Glutamatergic neuron (in vitro differentiated cells): ENCODE measurements around the gene BCL2. TPM values are rescaled to one million over a fixed set of nuclear protein-coding genes. Genes with fewer than 3 reads are reported as not detected.

Experiments
- DNase-seq: peaks from one replicate; pipeline ENCODE4 v3.0.0; 2022
- H3K27ac Mint-ChIP-seq: one replicate; pipeline ENCODE4 v1.8.0; 2020; ENCODE audit warnings: mild to moderate bottlenecking, mixed read lengths, inconsistent platforms; ENCODE audit not compliant: unreplicated experiment
- H3K27me3 Mint-ChIP-seq: one replicate; pipeline ENCODE4 v1.8.0; 2020; ENCODE audit warnings: mild to moderate bottlenecking, moderate library complexity, mixed read lengths, inconsistent platforms; ENCODE audit not compliant: unreplicated experiment
- H3K36me3 Mint-ChIP-seq: one replicate; pipeline ENCODE4 v1.8.0; 2020; ENCODE audit warnings: mild to moderate bottlenecking, mixed read lengths, inconsistent platforms; ENCODE audit not compliant: unreplicated experiment
- H3K4me1 Mint-ChIP-seq: one replicate; pipeline ENCODE4 v1.8.0; 2020; ENCODE audit warnings: mild to moderate bottlenecking, low read depth, mixed read lengths, inconsistent platforms; ENCODE audit not compliant: unreplicated experiment
- H3K4me3 Mint-ChIP-seq: one replicate; pipeline ENCODE4 v1.8.0; 2020; ENCODE audit warnings: mild to moderate bottlenecking, mixed read lengths, inconsistent platforms; ENCODE audit not compliant: unreplicated experiment
- H3K9me3 Mint-ChIP-seq: one replicate; pipeline ENCODE4 v1.8.0; 2020; ENCODE audit warnings: mild to moderate bottlenecking, moderate library complexity, mixed read lengths, inconsistent platforms; ENCODE audit not compliant: unreplicated experiment
- total RNA-seq: library from RNA; stranded (reverse); fragmentation: NEBNext Ultra II Directional; extraction: Animal tissue kit (Norgen Biotek cat#: 25700); gene quantifications from one replicate; pipeline ENCODE4 v1.2.1, GENCODE V29; 2021; ENCODE audit not compliant: unreplicated experiment
- TF ChIP-seq, protein P1 (sequence below): fragments of 200-600 bp; sonication (generic); IDR thresholded peaks from one replicate; pipeline ENCODE4 v1.5.0; 2021; ENCODE audit not compliant: partially characterized antibody, unreplicated experiment

BCL2 gene
- total RNA-seq, 1 donor from 2014 or later = 6.8 TPM

DNA sequence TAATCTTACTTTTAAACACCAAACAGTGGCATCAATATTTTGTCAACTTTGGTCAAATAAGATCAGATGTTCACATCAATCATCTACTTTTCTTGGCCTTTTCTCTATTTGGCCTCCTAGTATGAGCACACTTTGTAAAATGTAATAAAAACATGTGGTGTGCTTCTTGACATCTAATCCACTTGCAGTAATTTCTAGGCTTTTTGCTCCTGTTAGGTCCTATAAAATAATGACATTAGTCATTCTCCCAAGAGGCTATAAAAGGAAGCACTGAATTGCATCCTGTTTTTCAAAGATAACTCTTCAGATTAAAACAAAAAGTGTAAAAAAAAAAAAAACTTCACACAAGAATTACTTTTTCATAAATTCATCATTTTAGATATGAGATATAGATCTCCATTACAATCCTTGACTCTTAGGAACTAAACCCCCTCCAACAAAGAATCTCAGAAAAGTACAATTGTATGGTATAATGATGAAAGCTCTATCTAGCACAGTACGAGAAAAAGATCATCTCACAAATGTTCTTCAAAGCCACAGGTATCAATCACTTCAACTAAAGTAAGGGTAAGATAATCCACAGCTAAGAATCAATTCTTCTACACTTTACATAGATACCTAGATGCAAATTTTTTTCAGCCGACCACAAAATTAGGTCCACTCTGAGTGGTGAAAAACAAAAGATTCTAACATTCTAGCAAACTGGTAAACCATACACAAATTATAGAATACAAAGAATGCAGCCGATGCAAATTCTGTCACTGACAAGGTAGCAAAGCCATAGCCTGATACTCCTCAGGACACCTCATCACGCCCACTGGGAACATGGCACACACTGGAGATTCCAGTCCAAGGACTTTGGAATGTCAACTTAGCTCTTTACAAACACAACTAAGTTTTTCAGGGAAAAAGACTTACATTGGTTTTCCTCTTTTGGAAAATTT, 2.7 kb downstream of the BCL2 start:
- peak overlapping the region; percentile 88 for H3K4me3 Mint-ChIP-seq
- peaks cover 18% of the 10 kb centered on the region for H3K9me3 Mint-ChIP-seq
- no peak overlapping the region for H3K27ac Mint-ChIP-seq
- H3K36me3 Mint-ChIP-seq = no peaks in the 10 kb centered on the region
- peaks cover 8% of the 10 kb centered on the region for H3K4me1 Mint-ChIP-seq
- no peak for DNase-seq
- TF ChIP-seq, protein P1, sequence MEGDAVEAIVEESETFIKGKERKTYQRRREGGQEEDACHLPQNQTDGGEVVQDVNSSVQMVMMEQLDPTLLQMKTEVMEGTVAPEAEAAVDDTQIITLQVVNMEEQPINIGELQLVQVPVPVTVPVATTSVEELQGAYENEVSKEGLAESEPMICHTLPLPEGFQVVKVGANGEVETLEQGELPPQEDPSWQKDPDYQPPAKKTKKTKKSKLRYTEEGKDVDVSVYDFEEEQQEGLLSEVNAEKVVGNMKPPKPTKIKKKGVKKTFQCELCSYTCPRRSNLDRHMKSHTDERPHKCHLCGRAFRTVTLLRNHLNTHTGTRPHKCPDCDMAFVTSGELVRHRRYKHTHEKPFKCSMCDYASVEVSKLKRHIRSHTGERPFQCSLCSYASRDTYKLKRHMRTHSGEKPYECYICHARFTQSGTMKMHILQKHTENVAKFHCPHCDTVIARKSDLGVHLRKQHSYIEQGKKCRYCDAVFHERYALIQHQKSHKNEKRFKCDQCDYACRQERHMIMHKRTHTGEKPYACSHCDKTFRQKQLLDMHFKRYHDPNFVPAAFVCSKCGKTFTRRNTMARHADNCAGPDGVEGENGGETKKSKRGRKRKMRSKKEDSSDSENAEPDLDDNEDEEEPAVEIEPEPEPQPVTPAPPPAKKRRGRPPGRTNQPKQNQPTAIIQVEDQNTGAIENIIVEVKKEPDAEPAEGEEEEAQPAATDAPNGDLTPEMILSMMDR = no peak
- H3K27me3 Mint-ChIP-seq = peaks cover 16% of the 10 kb centered on the region

DNA sequence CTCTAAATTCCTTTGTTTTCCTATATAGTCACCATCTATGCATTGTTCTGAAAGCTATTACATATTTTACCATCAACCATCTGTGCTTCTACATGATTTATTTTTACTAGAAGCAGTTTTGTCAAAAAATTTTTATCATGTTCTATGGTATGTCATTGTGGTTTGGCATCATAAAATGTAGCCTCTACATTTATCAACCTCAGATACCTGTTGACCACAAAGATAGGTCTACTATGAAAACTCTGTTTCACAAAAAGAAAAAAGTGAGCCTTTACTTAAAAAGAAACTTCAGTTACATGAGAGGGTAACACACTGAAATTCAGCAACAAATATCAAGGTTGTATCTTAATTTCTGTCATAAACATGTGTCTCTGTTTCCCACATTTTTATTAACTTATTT, 3.7 kb downstream of the BCL2 start:
- H3K36me3 Mint-ChIP-seq = no peaks in the 10 kb centered on the region
- peaks cover 8% of the 10 kb centered on the region for H3K4me1 Mint-ChIP-seq
- H3K27ac Mint-ChIP-seq = no peak overlapping the region
- DNase-seq = no peak
- no peak overlapping the region for H3K4me3 Mint-ChIP-seq
- peaks cover 13% of the 10 kb centered on the region for H3K27me3 Mint-ChIP-seq
- H3K9me3 Mint-ChIP-seq = peaks cover 14% of the 10 kb centered on the region
- TF ChIP-seq, protein P1 = no peak

DNA sequence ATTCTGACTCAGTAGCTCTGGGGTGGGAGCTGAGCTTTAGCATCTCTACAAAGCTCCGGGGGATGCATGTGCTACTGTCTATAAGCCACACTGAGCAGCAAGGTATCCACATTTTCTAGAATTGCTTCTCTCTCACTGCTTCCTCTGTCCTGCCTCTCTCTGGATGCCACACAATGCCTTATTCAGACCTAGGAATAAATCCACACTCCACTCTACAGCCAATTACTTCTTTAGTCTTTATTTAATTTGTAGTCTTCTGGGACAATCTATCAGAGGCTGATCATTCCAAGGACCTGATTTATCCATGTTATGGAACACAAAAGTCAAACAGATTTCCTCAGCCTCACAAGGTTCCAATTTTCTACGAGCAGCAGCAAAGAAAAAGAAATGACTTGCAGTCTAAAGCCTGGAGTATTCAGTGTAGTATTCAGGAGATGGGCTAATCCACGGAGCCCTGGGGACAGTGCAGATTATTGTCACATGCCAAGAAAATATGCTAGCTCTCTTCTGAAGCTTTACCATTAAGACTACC, 4.4 kb downstream of the BCL2 start:
- H3K4me1 Mint-ChIP-seq = peaks cover 8% of the 10 kb centered on the region
- H3K27ac Mint-ChIP-seq = no peak overlapping the region
- H3K36me3 Mint-ChIP-seq = no peaks in the 10 kb centered on the region
- H3K9me3 Mint-ChIP-seq = peaks cover 13% of the 10 kb centered on the region
- no peak for DNase-seq
- H3K27me3 Mint-ChIP-seq = peaks cover 10% of the 10 kb centered on the region
- TF ChIP-seq, protein P1 = no peak
- no peak overlapping the region for H3K4me3 Mint-ChIP-seq

DNA sequence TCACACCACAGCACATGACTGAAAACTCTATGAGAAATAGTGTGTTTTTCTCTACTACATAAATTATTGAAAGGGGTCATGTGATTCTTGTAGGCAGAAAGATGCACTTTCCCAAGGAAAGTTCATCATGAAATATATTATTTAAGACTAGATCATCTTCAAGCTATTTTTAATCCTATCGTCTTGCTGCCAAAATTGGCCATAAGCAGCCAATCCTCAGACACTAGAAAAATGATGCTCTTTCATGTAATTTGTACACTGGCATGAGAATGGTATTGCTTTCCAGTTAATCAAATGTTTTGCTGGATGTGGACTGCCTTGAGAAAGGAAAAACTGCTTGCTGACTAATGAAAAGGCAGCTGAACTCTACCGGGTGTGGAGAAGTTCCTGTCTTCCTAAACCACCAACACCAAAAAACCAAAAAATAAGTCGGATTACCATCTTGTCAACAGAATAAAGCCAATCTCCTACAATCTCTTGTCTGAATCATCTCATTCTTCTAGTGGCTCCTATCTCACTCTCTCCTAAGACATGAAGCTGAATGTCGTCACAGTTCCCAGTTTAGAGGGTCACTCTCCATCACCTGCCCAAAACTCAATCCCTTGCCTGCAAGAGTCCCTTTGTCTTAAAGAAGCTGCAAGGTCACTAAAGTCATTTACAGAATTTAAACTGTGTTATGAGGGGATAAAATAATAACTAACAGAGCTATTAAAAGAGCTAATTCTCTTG, 5.3 kb downstream of the BCL2 start:
- Mint-ChIP-seq H3K36me3 (no peaks in the 10 kb centered on the region), H3K4me1 (peaks cover 8% of the 10 kb centered on the region), H3K27me3 (peaks cover 8% of the 10 kb centered on the region), H3K4me3 (no peak overlapping the region), H3K9me3 (peaks cover 9% of the 10 kb centered on the region), H3K27ac (no peak overlapping the region)
- TF ChIP-seq, protein P1 = no peak
- DNase-seq = no peak
